ENCODE measurements around the gene BACE2.
"Not testable (repeated sequence)": the region's sequence is repeated elsewhere in the genome, so short reads cannot be mapped to it uniquely, and the experiment has no call there.

The BACE2 gene

DNA sequence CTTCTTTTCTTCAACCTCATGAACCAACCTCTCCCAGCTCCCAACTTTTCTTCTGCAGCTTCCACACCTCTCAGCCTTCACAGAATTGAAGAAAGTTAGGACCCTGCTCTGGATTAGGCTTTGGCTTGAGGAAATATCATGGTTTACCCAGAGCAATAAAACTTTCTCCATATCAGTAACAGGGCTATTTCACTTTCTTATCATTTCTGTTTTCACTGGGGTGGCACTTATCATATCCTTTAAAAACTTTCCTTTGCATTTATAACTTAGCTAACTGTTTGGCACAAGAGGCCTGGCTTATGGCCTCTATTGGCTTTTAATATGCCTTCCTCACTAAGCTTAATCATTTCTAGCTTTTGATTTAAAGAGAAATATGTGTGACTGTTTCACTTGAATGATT is 139.3 kb downstream of the BACE2 start:
- H3K27ac ChIP-seq (replicated peaks) = no peak overlapping the region
- no peak for DNase-seq (ENCODE audit: low read depth in 1 of 2, low spot score in 1 of 2)
- peaks cover 2% of the 10 kb centered on the region for H3K27me3 ChIP-seq (ENCODE audit: insufficient read depth, poor library complexity, severe bottlenecking)
- TF ChIP-seq, protein P1, sequence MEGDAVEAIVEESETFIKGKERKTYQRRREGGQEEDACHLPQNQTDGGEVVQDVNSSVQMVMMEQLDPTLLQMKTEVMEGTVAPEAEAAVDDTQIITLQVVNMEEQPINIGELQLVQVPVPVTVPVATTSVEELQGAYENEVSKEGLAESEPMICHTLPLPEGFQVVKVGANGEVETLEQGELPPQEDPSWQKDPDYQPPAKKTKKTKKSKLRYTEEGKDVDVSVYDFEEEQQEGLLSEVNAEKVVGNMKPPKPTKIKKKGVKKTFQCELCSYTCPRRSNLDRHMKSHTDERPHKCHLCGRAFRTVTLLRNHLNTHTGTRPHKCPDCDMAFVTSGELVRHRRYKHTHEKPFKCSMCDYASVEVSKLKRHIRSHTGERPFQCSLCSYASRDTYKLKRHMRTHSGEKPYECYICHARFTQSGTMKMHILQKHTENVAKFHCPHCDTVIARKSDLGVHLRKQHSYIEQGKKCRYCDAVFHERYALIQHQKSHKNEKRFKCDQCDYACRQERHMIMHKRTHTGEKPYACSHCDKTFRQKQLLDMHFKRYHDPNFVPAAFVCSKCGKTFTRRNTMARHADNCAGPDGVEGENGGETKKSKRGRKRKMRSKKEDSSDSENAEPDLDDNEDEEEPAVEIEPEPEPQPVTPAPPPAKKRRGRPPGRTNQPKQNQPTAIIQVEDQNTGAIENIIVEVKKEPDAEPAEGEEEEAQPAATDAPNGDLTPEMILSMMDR (IDR thresholded peaks at IDR 0.05; ENCODE audit: insufficient read depth, low read length) = no peak
- no peak for TF ChIP-seq POLR2AphosphoS5 (IDR thresholded peaks at IDR 0.05; ENCODE audit: low read depth)
- no peak for TF ChIP-seq SPI1 (IDR thresholded peaks at IDR 0.05; ENCODE audit: borderline replicate concordance, low read depth)
- TF ChIP-seq, protein P2, sequence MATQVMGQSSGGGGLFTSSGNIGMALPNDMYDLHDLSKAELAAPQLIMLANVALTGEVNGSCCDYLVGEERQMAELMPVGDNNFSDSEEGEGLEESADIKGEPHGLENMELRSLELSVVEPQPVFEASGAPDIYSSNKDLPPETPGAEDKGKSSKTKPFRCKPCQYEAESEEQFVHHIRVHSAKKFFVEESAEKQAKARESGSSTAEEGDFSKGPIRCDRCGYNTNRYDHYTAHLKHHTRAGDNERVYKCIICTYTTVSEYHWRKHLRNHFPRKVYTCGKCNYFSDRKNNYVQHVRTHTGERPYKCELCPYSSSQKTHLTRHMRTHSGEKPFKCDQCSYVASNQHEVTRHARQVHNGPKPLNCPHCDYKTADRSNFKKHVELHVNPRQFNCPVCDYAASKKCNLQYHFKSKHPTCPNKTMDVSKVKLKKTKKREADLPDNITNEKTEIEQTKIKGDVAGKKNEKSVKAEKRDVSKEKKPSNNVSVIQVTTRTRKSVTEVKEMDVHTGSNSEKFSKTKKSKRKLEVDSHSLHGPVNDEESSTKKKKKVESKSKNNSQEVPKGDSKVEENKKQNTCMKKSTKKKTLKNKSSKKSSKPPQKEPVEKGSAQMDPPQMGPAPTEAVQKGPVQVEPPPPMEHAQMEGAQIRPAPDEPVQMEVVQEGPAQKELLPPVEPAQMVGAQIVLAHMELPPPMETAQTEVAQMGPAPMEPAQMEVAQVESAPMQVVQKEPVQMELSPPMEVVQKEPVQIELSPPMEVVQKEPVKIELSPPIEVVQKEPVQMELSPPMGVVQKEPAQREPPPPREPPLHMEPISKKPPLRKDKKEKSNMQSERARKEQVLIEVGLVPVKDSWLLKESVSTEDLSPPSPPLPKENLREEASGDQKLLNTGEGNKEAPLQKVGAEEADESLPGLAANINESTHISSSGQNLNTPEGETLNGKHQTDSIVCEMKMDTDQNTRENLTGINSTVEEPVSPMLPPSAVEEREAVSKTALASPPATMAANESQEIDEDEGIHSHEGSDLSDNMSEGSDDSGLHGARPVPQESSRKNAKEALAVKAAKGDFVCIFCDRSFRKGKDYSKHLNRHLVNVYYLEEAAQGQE (IDR thresholded peaks at IDR 0.05; ENCODE audit: insufficient replicate concordance, low read depth) = no peak
- TF ChIP-seq GABPA (IDR thresholded peaks at IDR 0.05; ENCODE audit: low read depth) = no peak
- no peak overlapping the region for H3K4me3 ChIP-seq (replicated peaks; ENCODE audit: insufficient read depth, low read length)

DNA sequence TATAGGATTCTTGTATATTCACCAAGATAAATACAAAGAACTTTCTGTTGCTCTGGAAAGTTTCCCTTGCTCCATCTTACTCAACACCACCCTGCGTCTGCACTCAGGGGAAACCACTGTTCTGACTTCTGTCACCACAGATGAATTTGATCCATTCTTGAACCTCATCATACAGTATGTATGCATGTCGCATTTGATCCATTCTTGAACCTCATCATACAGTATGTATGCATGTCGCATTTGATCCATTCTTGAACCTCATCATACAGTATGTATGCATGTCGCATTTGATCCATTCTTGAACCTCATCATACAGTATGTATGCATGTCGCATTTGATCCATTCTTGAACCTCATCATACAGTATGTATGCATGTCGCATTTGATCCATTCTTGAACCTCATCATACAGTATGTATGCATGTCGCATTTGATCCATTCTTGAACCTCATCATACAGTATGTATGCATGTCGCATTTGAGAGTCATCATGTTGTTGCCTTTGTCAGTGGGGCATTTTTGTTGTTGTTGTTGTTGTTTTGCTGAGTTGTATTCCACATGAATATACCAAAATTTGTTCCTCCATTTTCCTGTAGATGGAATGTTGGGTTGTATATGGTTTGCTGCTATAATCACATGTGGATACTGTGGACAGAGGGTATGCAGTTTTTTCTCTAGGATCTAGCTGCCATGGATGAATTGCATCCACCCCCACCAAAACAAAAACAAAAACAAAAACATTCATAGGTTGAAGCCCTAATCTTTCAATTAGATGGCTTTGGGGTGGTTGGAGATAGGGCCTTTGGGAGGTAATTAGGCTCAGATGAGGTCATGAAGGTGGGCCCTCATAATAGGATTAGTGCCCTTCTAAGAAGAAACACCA is 145.6 kb downstream of the BACE2 start:
- not testable (repeated sequence) for H3K27ac ChIP-seq (replicated peaks); H3K4me3 ChIP-seq (replicated peaks; ENCODE audit: insufficient read depth, low read length); H3K27me3 ChIP-seq (ENCODE audit: insufficient read depth, poor library complexity, severe bottlenecking); DNase-seq (ENCODE audit: low read depth in 1 of 2, low spot score in 1 of 2)

DNA sequence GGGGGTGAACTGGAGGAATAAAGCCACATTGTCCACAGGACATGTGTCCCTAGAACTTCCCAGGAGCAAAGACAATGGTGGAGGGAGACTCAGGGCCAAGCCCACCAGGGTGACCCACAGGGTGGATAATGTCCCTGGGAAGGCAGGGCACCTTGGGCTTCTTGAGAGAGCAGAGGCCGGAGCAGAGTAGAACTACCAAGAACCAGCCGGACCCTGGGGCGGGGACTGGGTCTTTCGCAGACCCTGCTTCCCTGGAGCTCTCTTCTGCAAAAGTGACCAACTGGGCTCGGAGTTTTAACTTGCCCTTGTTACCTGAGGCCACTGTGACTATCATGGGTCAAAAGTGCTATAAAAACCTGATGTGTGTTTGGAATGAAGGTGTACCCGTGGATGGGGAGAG is 147.8 kb downstream of the BACE2 start:
- no peak overlapping the region for H3K27ac ChIP-seq (replicated peaks)
- no peak for DNase-seq (ENCODE audit: low read depth in 1 of 2, low spot score in 1 of 2)
- TF ChIP-seq, protein P1 (IDR thresholded peaks at IDR 0.05; ENCODE audit: insufficient read depth, low read length) = no peak
- TF ChIP-seq GABPA (IDR thresholded peaks at IDR 0.05; ENCODE audit: low read depth) (no peak), SPI1 (IDR thresholded peaks at IDR 0.05; ENCODE audit: borderline replicate concordance, low read depth) (no peak), POLR2AphosphoS5 (IDR thresholded peaks at IDR 0.05; ENCODE audit: low read depth) (no peak)
- TF ChIP-seq, protein P2 (IDR thresholded peaks at IDR 0.05; ENCODE audit: insufficient replicate concordance, low read depth) = no peak
- H3K4me3 ChIP-seq (replicated peaks; ENCODE audit: insufficient read depth, low read length) = no peak overlapping the region
- peaks cover 9% of the 10 kb centered on the region for H3K27me3 ChIP-seq (ENCODE audit: insufficient read depth, poor library complexity, severe bottlenecking)

DNA sequence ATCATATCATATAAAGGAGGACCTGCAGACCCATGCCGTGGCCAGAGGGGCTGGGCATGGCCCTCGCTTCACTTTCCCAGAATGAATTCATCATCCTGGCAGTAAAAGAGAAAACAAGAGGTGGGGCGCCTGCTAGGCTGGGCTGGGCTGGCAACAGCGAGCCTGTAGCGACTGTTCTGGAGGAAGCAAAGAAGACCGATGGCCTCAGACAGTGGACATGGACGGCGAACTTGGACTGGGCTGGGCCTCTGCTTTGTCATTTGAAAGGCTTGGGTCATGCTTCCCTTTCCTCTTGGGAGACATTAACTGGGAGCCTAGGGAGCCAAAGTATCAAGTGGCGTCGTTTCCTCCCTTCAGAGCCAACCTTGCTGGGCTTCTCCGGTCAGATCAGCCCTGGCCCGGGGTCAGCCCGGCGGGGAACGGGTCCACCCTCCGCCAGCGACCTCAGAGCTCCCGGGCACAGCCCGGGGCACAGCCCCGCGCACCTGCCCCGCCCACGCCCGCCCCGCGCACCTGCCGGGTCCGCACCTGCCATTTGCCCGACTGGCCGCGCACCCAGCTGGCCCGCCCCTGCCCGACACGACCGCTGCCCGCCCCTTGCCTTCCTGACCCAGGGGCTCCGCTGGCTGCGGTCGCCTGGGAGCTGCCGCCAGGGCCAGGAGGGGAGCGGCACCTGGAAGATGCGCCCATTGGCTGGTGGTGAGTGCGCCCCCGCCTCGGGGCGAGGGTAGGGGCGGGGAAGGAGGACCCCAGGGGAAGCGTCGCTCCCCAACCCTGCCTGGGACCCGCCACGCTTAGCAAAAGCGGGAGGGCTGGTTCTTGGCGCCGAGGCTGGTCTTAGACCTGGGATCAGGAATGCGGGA is 148.5 kb downstream of the BACE2 start, which contains the start of gene FAM3B:
Gene FAM3B, plus strand, starts transcription at position 602 of the 863 bp plus-strand sequence. Its CDS starts 79 bp downstream, at position 681.
- no peak within 1 kb of the TSS for H3K4me3 ChIP-seq (replicated peaks; ENCODE audit: insufficient read depth, low read length)
- no peak for TF ChIP-seq GABPA (IDR thresholded peaks at IDR 0.05; ENCODE audit: low read depth)
- TF ChIP-seq, protein P1 (IDR thresholded peaks at IDR 0.05; ENCODE audit: insufficient read depth, low read length) = no peak
- TF ChIP-seq, protein P2 (IDR thresholded peaks at IDR 0.05; ENCODE audit: insufficient replicate concordance, low read depth) = no peak
- TF ChIP-seq SPI1 (IDR thresholded peaks at IDR 0.05; ENCODE audit: borderline replicate concordance, low read depth) = no peak
- TF ChIP-seq POLR2AphosphoS5 (IDR thresholded peaks at IDR 0.05; ENCODE audit: low read depth) = no peak
- DNase-seq (ENCODE audit: low read depth in 1 of 2, low spot score in 1 of 2) = no peak
- H3K27me3 ChIP-seq (ENCODE audit: insufficient read depth, poor library complexity, severe bottlenecking) = peaks cover 8% of the 10 kb centered on the region
- H3K27ac ChIP-seq (replicated peaks) = no peak within 1 kb of the TSS
